ENCODE measurements around the gene CTSL.

GRCh38 chr9:87682618-87683017, 43.3 kb upstream of the CTSL start:
- no peak for TF ChIP-seq CTCF (IDR thresholded peaks at IDR 0.05)
- TF ChIP-seq POLR2A (IDR thresholded peaks at IDR 0.05) = no peak
- no peak for TF ChIP-seq POLR2AphosphoS5 (IDR thresholded peaks at IDR 0.05)
